CD14-positive monocyte (primary cell): ENCODE data around the gene NLRC5. TPM values are rescaled to one million over a fixed set of nuclear protein-coding genes. Genes with fewer than 3 reads are reported as not detected.
A peak's percentile ranks its signal among the peaks of the same experiment; 100 is the strongest.

Source experiments
- DNase-seq, 3 donors: peaks; one replicate each; pipeline ENCODE4 v3.0.0-alpha.2; 2011 to 2022
- H2AFZ ChIP-seq: 2 replicates; pipeline ENCODE4 v1.6.0; 2012; ENCODE audit warnings: mild to moderate bottlenecking, low read depth, low read length, inconsistent platforms; ENCODE audit not compliant: insufficient read depth, poor library complexity, severe bottlenecking
- H3K27ac ChIP-seq, 2 donors: 1 replicate in 1 of 2; 2 replicates in 1 of 2; pipeline ENCODE4 v1.5.1; 2012 to 2013; ENCODE audit warnings: low read length in 2 of 2, control low read depth in 1 of 2, inconsistent platforms in 1 of 2, low read depth in 1 of 2, mild to moderate bottlenecking in 1 of 2
- H3K27me3 ChIP-seq, 2 donors: one replicate each; pipeline versions ENCODE4 v1.6.0 to v1.6.1; 2011 to 2013; ENCODE audit warnings: low read length in 2 of 2; ENCODE audit not compliant: control insufficient read depth in 2 of 2, insufficient read depth in 2 of 2
- H3K36me3 ChIP-seq, 2 donors: replicated peaks in 1 of 2; 1 replicate in 1 of 2; 2 replicates in 1 of 2; pipeline versions ENCODE4 v1.5.1 to v1.6.1; 2012 to 2013; ENCODE audit warnings: low read length in 2 of 2, control low read depth in 1 of 2, inconsistent platforms in 1 of 2, mild to moderate bottlenecking in 1 of 2; ENCODE audit not compliant: insufficient read depth in 2 of 2, control insufficient read depth in 1 of 2
- H3K4me1 ChIP-seq, 2 donors: 1 replicate in 1 of 2; 2 replicates in 1 of 2; pipeline versions ENCODE4 v1.5.1 to v1.6.1; 2012 to 2013; ENCODE audit warnings: low read length in 2 of 2, control low read depth in 1 of 2, inconsistent platforms in 1 of 2, mild to moderate bottlenecking in 1 of 2, moderate library complexity in 1 of 2; ENCODE audit not compliant: insufficient read depth in 2 of 2, control insufficient read depth in 1 of 2
- H3K4me2 ChIP-seq: replicated peaks from 2 replicates; pipeline ENCODE3; 2012; ENCODE audit warnings: low read length, moderate library complexity, mild to moderate bottlenecking; ENCODE audit not compliant: poor library complexity, severe bottlenecking; ENCODE audit errors: extremely low read depth
- H3K4me3 ChIP-seq, 3 experiments: fragments of 200-600 bp in 1 of 3; sonication (generic) in 1 of 3; replicated peaks in 1 of 3; 1 replicate in 2 of 3; 2 replicates in 1 of 3; pipeline ENCODE4 v1.5.1; 2011 to 2013; ENCODE audit warnings: low read length in 3 of 3, mild to moderate bottlenecking in 3 of 3, control low read depth in 2 of 3, low read depth in 2 of 3, inconsistent platforms in 1 of 3, moderate library complexity in 1 of 3
- H3K79me2 ChIP-seq: 2 replicates; pipeline ENCODE4 v1.6.0; 2012; ENCODE audit warnings: mild to moderate bottlenecking, control low read depth, inconsistent platforms, low read length, moderate library complexity; ENCODE audit not compliant: insufficient read depth
- H3K9ac ChIP-seq: 2 replicates; pipeline ENCODE4 v1.6.0; 2017; ENCODE audit warnings: low read length, mild to moderate bottlenecking; ENCODE audit not compliant: insufficient read depth, poor library complexity, severe bottlenecking
- H3K9me3 ChIP-seq, 2 donors: replicated peaks in 1 of 2; 1 replicate in 1 of 2; 2 replicates in 1 of 2; pipeline versions ENCODE4 v1.5.1 to v1.6.1; 2012 to 2013; ENCODE audit warnings: low read length in 2 of 2, control low read depth in 1 of 2; ENCODE audit not compliant: control insufficient read depth in 1 of 2, insufficient read depth in 1 of 2
- H4K20me1 ChIP-seq: 2 replicates; pipeline ENCODE4 v1.6.0; 2012; ENCODE audit warnings: mild to moderate bottlenecking, low read length, control low read depth, moderate library complexity; ENCODE audit not compliant: insufficient read depth
- H3K27ac Mint-ChIP-seq, 7 donors: one replicate each; pipeline ENCODE4 v1.8.0; 2020; ENCODE audit warnings: mild to moderate bottlenecking in 7 of 7, mixed read lengths in 7 of 7, moderate library complexity in 6 of 7, inconsistent platforms in 2 of 7
- H3K27me3 Mint-ChIP-seq, 3 donors: one replicate each; pipeline ENCODE4 v1.8.0; 2021 to 2022; ENCODE audit warnings: low read depth in 3 of 3, mild to moderate bottlenecking in 3 of 3, mixed read lengths in 3 of 3, moderate library complexity in 3 of 3, inconsistent platforms in 1 of 3
- H3K36me3 Mint-ChIP-seq, 2 donors: one replicate each; pipeline ENCODE4 v1.8.0; 2020; ENCODE audit warnings: mixed read lengths in 2 of 2, inconsistent platforms in 1 of 2, mild to moderate bottlenecking in 1 of 2
- H3K4me1 Mint-ChIP-seq: one replicate; pipeline ENCODE4 v1.8.0; 2020; ENCODE audit warnings: mild to moderate bottlenecking, mixed read lengths
- H3K4me3 Mint-ChIP-seq, 2 donors: one replicate each; pipeline ENCODE4 v1.8.0; 2020; ENCODE audit warnings: mild to moderate bottlenecking in 2 of 2, mixed read lengths in 2 of 2, moderate library complexity in 1 of 2
- H3K9me3 Mint-ChIP-seq, 7 donors: one replicate each; pipeline ENCODE4 v1.8.0; 2020 to 2022; ENCODE audit warnings: mixed read lengths in 7 of 7, mild to moderate bottlenecking in 6 of 7, moderate library complexity in 6 of 7, inconsistent platforms in 2 of 7
- CTCF ChIP-seq: fragments of 200-600 bp; IDR thresholded peaks from one replicate; pipeline ENCODE4 v1.8.0; 2022; ENCODE audit warnings: antibody characterized with exemption, mild to moderate bottlenecking
- WGBS: methylation state at CpG from one replicate; pipeline ENCODE4 v1.1.5; 2013; ENCODE audit warnings: missing lambda C conversion rate; ENCODE audit not compliant: insufficient coverage; 5-methylcytosine and 5-hydroxymethylcytosine counted together
- intact Hi-C, 2 donors: fragments of 100-400 bp; cut with micrococcal nuclease; formaldehyde crosslinking; loops; one replicate each; pipeline versions ENCODE4 v1.15.0 to v1.15.1; 2023
- polyA plus RNA-seq, 3 donors: library from polyadenylated mRNA; depleted of rRNA in 1 of 3; unstranded in 2 of 3; stranded (reverse) in 1 of 3; fragments of 300-500 nt in 2 of 3; fragments of >200 nt in 1 of 3; fragmentation: Illumina TruSeq in 2 of 3; gene quantifications; 1 replicate in 2 of 3; 2 replicates in 1 of 3; pipeline ENCODE4 v1.2.3, GENCODE V29; 2012 to 2021

Gene NLRC5
- polyA plus RNA-seq, 3 donors: 10.3 to 171 (median 21.6) TPM

- peaks cover 69 to 95% of the 10 kb centered on the region in 2 donors for H3K36me3 Mint-ChIP-seq
- TF ChIP-seq CTCF: no peak
- H4K20me1 ChIP-seq: peaks cover 5% of the 10 kb centered on the region
- no peak overlapping the region for H3K9ac ChIP-seq
- H2AFZ ChIP-seq: no peak overlapping the region
- 90% methylated on average over 4 of the region's 7 CpGs for WGBS
- no peaks in the 10 kb centered on the region for H3K9me3 ChIP-seq
- H3K4me3 ChIP-seq: no peak overlapping the region
- H3K36me3 ChIP-seq: peaks cover 91 to 100% of the 10 kb centered on the region in 2 donors
- peak overlapping the region in 1 of 7 donors; percentile 63 for H3K27ac Mint-ChIP-seq
- no peaks in the 10 kb centered on the region for H3K27me3 ChIP-seq
- peaks cover 28% of the 10 kb centered on the region for H3K79me2 ChIP-seq
- no peak overlapping the region for H3K4me3 Mint-ChIP-seq
- DNase-seq: no peak
- H3K27ac ChIP-seq: peak overlapping the region in 1 of 2 donors; percentile 38
- intact Hi-C loops: no loop called here
- H3K4me2 ChIP-seq: no peak overlapping the region
- peaks cover 1% of the 10 kb centered on the region for H3K4me1 Mint-ChIP-seq
- no peaks in the 10 kb centered on the region for H3K27me3 Mint-ChIP-seq
- H3K9me3 Mint-ChIP-seq: no peaks in the 10 kb centered on the region
- H3K4me1 ChIP-seq: no peaks in the 10 kb centered on the region
Observed at GRCh38 chr16:57077714-57078113, 88.4 kb downstream of the NLRC5 start.

DNA sequence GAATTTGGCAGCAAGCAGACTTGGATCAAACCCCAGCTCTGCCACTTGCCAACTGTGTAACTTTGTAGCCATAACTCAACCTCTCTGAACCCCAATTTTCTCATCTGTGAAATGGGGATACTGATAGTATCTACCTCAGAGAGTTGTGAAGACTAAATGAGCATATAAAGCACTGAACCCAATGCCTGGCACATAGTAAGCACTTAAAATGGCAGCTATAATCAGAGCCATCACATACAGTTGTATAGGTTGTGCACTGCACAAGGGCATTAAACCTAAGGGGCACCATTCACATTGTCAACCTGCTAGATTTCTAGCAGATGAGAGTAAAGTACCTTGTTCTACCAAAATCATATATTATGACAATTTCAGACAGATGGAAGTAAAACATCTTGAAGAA lies 92.4 kb downstream of the NLRC5 start:
- Histone ChIP-seq H3K4me3 (no peak overlapping the region), H3K4me2 (no peak overlapping the region), H3K36me3 (peaks cover 65 to 70% of the 10 kb centered on the region in 2 donors), H3K9ac (no peak overlapping the region), H3K4me1 (peaks cover 20% of the 10 kb centered on the region in 2 donors), H3K27ac (peak overlapping the region in 1 of 2 donors; percentile 38), H3K79me2 (peaks cover under 1% of the 10 kb centered on the region), H2AFZ (no peak overlapping the region), H3K27me3 (no peaks in the 10 kb centered on the region), H3K9me3 (no peaks in the 10 kb centered on the region), H4K20me1 (peaks cover 3% of the 10 kb centered on the region)
- no peaks in the 10 kb centered on the region for H3K9me3 Mint-ChIP-seq
- H3K4me3 Mint-ChIP-seq: no peak overlapping the region
- intact Hi-C loops: loop anchor here in 1 of 2 donors (5.0 kb wide), 1 partner anchor 86 kb away; no protein-coding TSS in a partner anchor
- H3K4me1 Mint-ChIP-seq: peaks cover 24% of the 10 kb centered on the region
- no peak for DNase-seq
- TF ChIP-seq CTCF: no peak
- peak overlapping the region in 2 of 7 donors; percentile 54 to 73 for H3K27ac Mint-ChIP-seq
- no peaks in the 10 kb centered on the region for H3K27me3 Mint-ChIP-seq
- peaks cover 35 to 66% of the 10 kb centered on the region in 2 donors for H3K36me3 Mint-ChIP-seq
